ENCODE results near the gene RABGAP1L.

GRCh38 chr1:174799136-174799479, 639.8 kb downstream of the RABGAP1L start:
- TF ChIP-seq, protein P1, sequence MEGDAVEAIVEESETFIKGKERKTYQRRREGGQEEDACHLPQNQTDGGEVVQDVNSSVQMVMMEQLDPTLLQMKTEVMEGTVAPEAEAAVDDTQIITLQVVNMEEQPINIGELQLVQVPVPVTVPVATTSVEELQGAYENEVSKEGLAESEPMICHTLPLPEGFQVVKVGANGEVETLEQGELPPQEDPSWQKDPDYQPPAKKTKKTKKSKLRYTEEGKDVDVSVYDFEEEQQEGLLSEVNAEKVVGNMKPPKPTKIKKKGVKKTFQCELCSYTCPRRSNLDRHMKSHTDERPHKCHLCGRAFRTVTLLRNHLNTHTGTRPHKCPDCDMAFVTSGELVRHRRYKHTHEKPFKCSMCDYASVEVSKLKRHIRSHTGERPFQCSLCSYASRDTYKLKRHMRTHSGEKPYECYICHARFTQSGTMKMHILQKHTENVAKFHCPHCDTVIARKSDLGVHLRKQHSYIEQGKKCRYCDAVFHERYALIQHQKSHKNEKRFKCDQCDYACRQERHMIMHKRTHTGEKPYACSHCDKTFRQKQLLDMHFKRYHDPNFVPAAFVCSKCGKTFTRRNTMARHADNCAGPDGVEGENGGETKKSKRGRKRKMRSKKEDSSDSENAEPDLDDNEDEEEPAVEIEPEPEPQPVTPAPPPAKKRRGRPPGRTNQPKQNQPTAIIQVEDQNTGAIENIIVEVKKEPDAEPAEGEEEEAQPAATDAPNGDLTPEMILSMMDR (IDR thresholded peaks at IDR 0.05; ENCODE audit: low read depth, low read length), result no peak
- TF ChIP-seq EZH2phosphoT487 (IDR thresholded peaks at IDR 0.05; ENCODE audit: low read depth), result no peak
